Activated T-cell treated with anti-CD3 and anti-CD28 coated beads, Interleukin-2, amount 50 U/mL, for 1 hour (primary cell): ENCODE data around the gene FOXP2.
"Not testable (repeated sequence)": the region's sequence is repeated elsewhere in the genome, so short reads cannot be mapped to it uniquely, and the experiment has no call there.

Experiments used
- DNase-seq: peaks from one replicate; pipeline ENCODE4 v3.0.0-alpha.2; 2020

Gene FOXP2

GRCh38 chr7:114507381-114507780 lies 92.8 kb downstream of the FOXP2 start:
- DNase-seq: no peak

- DNase-seq: no peak
Measured at GRCh38 chr7:114508086-114508485, 93.5 kb downstream of the FOXP2 start.

- not testable (repeated sequence) for DNase-seq
Measured at GRCh38 chr7:114510824-114511223, 96.2 kb downstream of the FOXP2 start.

- DNase-seq: no peak
Measured at GRCh38 chr7:114519240-114519639, 104.6 kb downstream of the FOXP2 start.

GRCh38 chr7:114522081-114522480 lies 107.5 kb downstream of the FOXP2 start:
- DNase-seq: no peak

- no peak for DNase-seq
Measured at GRCh38 chr7:114527589-114527988, 113.0 kb downstream of the FOXP2 start.

GRCh38 chr7:114530057-114530611 lies 115.5 kb downstream of the FOXP2 start:
- DNase-seq: no peak

GRCh38 chr7:114531326-114531725 lies 116.7 kb downstream of the FOXP2 start:
- no peak for DNase-seq

GRCh38 chr7:114533131-114533530 lies 118.5 kb downstream of the FOXP2 start:
- no peak for DNase-seq

- no peak for DNase-seq
Measured at GRCh38 chr7:114534953-114535352, 120.3 kb downstream of the FOXP2 start.

GRCh38 chr7:114539575-114539974 lies 125.0 kb downstream of the FOXP2 start:
- DNase-seq: no peak

GRCh38 chr7:114540291-114540690 lies 125.7 kb downstream of the FOXP2 start:
- no peak for DNase-seq

GRCh38 chr7:114547346-114547745 lies 132.7 kb downstream of the FOXP2 start:
- not testable (repeated sequence) for DNase-seq

- no peak for DNase-seq
Measured at GRCh38 chr7:114548081-114548980, 133.7 kb downstream of the FOXP2 start.

- no peak for DNase-seq
Measured at GRCh38 chr7:114554781-114555537, 140.3 kb downstream of the FOXP2 start.

- DNase-seq: no peak
Measured at GRCh38 chr7:114567416-114567815, 152.8 kb downstream of the FOXP2 start.

GRCh38 chr7:114569220-114569619 lies 154.6 kb downstream of the FOXP2 start:
- no peak for DNase-seq

GRCh38 chr7:114574384-114574783 lies 159.8 kb downstream of the FOXP2 start:
- DNase-seq: no peak

GRCh38 chr7:114575098-114575497 lies 160.5 kb downstream of the FOXP2 start:
- DNase-seq: no peak

GRCh38 chr7:114580963-114581362 lies 166.3 kb downstream of the FOXP2 start:
- DNase-seq: not testable (repeated sequence)

GRCh38 chr7:114588506-114588905 lies 173.9 kb downstream of the FOXP2 start:
- no peak for DNase-seq

GRCh38 chr7:114589436-114589835 lies 174.8 kb downstream of the FOXP2 start:
- no peak for DNase-seq

- no peak for DNase-seq
Measured at GRCh38 chr7:114590298-114590697, 175.7 kb downstream of the FOXP2 start.

- DNase-seq: no peak
Measured at GRCh38 chr7:114598946-114599345, 184.3 kb downstream of the FOXP2 start.
